HEK293 (cell line): ENCODE measurements around the gene ZRANB1.

Experiments used
- GFI1B ChIP-seq: fragments of 450-650 bp; formaldehyde crosslinking; IDR thresholded peaks from 2 replicates; pipeline ENCODE4 v1.5.1; 2016; ENCODE audit warnings: missing biosample characterization, missing genetic modification characterization
- HOXA7 ChIP-seq: sonication (generic); formaldehyde crosslinking; IDR thresholded peaks from 2 replicates; pipeline ENCODE4 v1.8.1; 2022; ENCODE audit warnings: missing genetic modification reagents, borderline replicate concordance
- HOXC10 ChIP-seq: sonication (generic); formaldehyde crosslinking; IDR thresholded peaks from 2 replicates; pipeline ENCODE4 v1.8.1; 2023; ENCODE audit warnings: mild to moderate bottlenecking, missing genetic modification reagents
- KLF9 ChIP-seq: fragments of 450-650 bp; formaldehyde crosslinking; IDR thresholded peaks from 2 replicates; pipeline ENCODE4 v1.5.1; 2016; ENCODE audit warnings: missing biosample characterization, missing genetic modification characterization, low read depth
- OVOL3 ChIP-seq: fragments of 450-650 bp; formaldehyde crosslinking; IDR thresholded peaks from 2 replicates; pipeline ENCODE4 v1.5.1; 2016; ENCODE audit warnings: missing biosample characterization, missing genetic modification characterization
- PATZ1 ChIP-seq: fragments of 450-650 bp; formaldehyde crosslinking; IDR thresholded peaks from 2 replicates; pipeline ENCODE4 v1.5.1; 2016; ENCODE audit warnings: missing biosample characterization, missing genetic modification characterization
- PRDM2 ChIP-seq: fragments of 450-650 bp; formaldehyde crosslinking; IDR thresholded peaks from 2 replicates; pipeline ENCODE4 v1.5.1; 2016; ENCODE audit warnings: missing biosample characterization, missing genetic modification characterization, borderline replicate concordance
- SP2 ChIP-seq: fragments of 450-650 bp; formaldehyde crosslinking; IDR thresholded peaks from 2 replicates; pipeline ENCODE4 v1.5.1; 2016; ENCODE audit warnings: missing biosample characterization, missing genetic modification characterization
- TCF7L2 ChIP-seq: IDR thresholded peaks from 2 replicates; pipeline ENCODE4 v1.6.1; 2011; ENCODE audit warnings: low read depth, mild to moderate bottlenecking, inconsistent platforms, low read length, moderate library complexity, borderline replicate concordance
- ZBTB17 ChIP-seq: fragments of 450-650 bp; formaldehyde crosslinking; IDR thresholded peaks from 2 replicates; pipeline ENCODE4 v1.5.1; 2016; ENCODE audit warnings: missing biosample characterization, missing genetic modification characterization
- ZBTB20 ChIP-seq: fragments of 450-650 bp; formaldehyde crosslinking; IDR thresholded peaks from 2 replicates; pipeline ENCODE4 v1.5.1; 2016; ENCODE audit warnings: missing biosample characterization, missing genetic modification characterization
- ZBTB6 ChIP-seq: fragments of 450-650 bp; formaldehyde crosslinking; IDR thresholded peaks from 2 replicates; pipeline ENCODE4 v1.5.1; 2017; ENCODE audit warnings: missing biosample characterization, missing genetic modification characterization
- ZFHX2 ChIP-seq: fragments of 450-650 bp; formaldehyde crosslinking; conservative IDR thresholded peaks from 2 replicates; pipeline ENCODE4 v1.5.1; 2016; ENCODE audit warnings: missing biosample characterization, missing genetic modification characterization
- ZFP69B ChIP-seq: fragments of 450-650 bp; formaldehyde crosslinking; IDR thresholded peaks from 2 replicates; pipeline ENCODE4 v1.5.1; 2016; ENCODE audit warnings: missing biosample characterization, missing genetic modification characterization
- ZNF10 ChIP-seq: fragments of 450-650 bp; formaldehyde crosslinking; IDR thresholded peaks from 2 replicates; pipeline ENCODE4 v1.5.1; 2017; ENCODE audit warnings: missing biosample characterization, missing genetic modification characterization
- ZNF248 ChIP-seq: fragments of 450-650 bp; formaldehyde crosslinking; IDR thresholded peaks from 2 replicates; pipeline ENCODE4 v1.5.1; 2017; ENCODE audit warnings: missing biosample characterization, missing genetic modification characterization
- ZNF518A ChIP-seq: fragments of 450-650 bp; formaldehyde crosslinking; conservative IDR thresholded peaks from 2 replicates; pipeline ENCODE4 v1.5.1; 2016; ENCODE audit warnings: low read depth, missing biosample characterization, missing genetic modification characterization
- ZNF555 ChIP-seq: fragments of 450-650 bp; formaldehyde crosslinking; conservative IDR thresholded peaks from 2 replicates; pipeline ENCODE4 v1.5.1; 2017; ENCODE audit warnings: missing biosample characterization, mild to moderate bottlenecking, missing genetic modification characterization, inconsistent platforms
- ZNF600 ChIP-seq: fragments of 450-650 bp; formaldehyde crosslinking; IDR thresholded peaks from 2 replicates; pipeline ENCODE4 v1.5.1; 2016; ENCODE audit warnings: missing biosample characterization, missing genetic modification characterization
- ZNF639 ChIP-seq: fragments of 450-650 bp; formaldehyde crosslinking; IDR thresholded peaks from 2 replicates; pipeline ENCODE4 v1.5.1; 2016; ENCODE audit warnings: missing biosample characterization, missing genetic modification characterization
- ZNF76 ChIP-seq: fragments of 450-650 bp; formaldehyde crosslinking; IDR thresholded peaks from 2 replicates; pipeline ENCODE4; 2016; ENCODE audit warnings: low read depth, missing biosample characterization, missing genetic modification characterization, borderline replicate concordance
- ZNF768 ChIP-seq: fragments of 450-650 bp; formaldehyde crosslinking; IDR thresholded peaks from 2 replicates; pipeline ENCODE4 v1.5.1; 2018; ENCODE audit warnings: missing biosample characterization, mild to moderate bottlenecking, missing genetic modification characterization
- ZNF776 ChIP-seq: fragments of 450-650 bp; formaldehyde crosslinking; IDR thresholded peaks from 2 replicates; pipeline ENCODE4 v1.5.0; 2017; ENCODE audit warnings: missing biosample characterization, missing genetic modification characterization, borderline replicate concordance

The ZRANB1 gene

GRCh38 chr10:124916585-124917427, 25.1 kb upstream of the ZRANB1 start (continued):
- TF ChIP-seq GFI1B, result no peak; the same call in 1 of the 2 replicates
- 0 out of 2 replicates have a peak, but pooled peaks have one; percentile 33 for TF ChIP-seq ZFP69B (tag by site-specific recombination)
- TF ChIP-seq PATZ1 (tag by site-specific recombination), result peak; percentile 63
- TF ChIP-seq ZBTB17 (tag by site-specific recombination), result peak; percentile 69; the same call in 1 of the 2 replicates
- TF ChIP-seq ZNF768 (tag by site-specific recombination), result no peak
- peak; percentile 51; the same call in 1 of the 2 replicates for TF ChIP-seq ZNF600 (tag by site-specific recombination)
- peak; percentile 66; the same call in 1 of the 2 replicates for TF ChIP-seq ZNF76 (tag by site-specific recombination)
- TF ChIP-seq HOXA7 (CRISPR knock-in tag), result no peak
- peak; percentile 38; the same call in 1 of the 2 replicates for TF ChIP-seq ZBTB6 (tag by site-specific recombination)
- TF ChIP-seq ZFHX2 (tag by site-specific recombination), result peak; percentile 65
- TF ChIP-seq ZNF10 (tag by site-specific recombination), result no peak
- TF ChIP-seq KLF9 (tag by site-specific recombination), result peak; percentile 45; the same call in 1 of the 2 replicates
- no peak for TF ChIP-seq ZNF776 (tag by site-specific recombination)
- no peak for TF ChIP-seq PRDM2 (tag by site-specific recombination)
- no peak for TF ChIP-seq TCF7L2
- TF ChIP-seq ZBTB20, result peak; percentile 38; the same call in 1 of the 2 replicates
- no peak for TF ChIP-seq ZNF555 (tag by site-specific recombination)
- no peak for TF ChIP-seq ZNF639
- TF ChIP-seq OVOL3 (tag by site-specific recombination), result no peak
- no peak for TF ChIP-seq ZNF248 (tag by site-specific recombination)
- TF ChIP-seq ZNF518A (tag by site-specific recombination), result no peak
- TF ChIP-seq HOXC10 (CRISPR knock-in tag), result no peak
- TF ChIP-seq SP2 (tag by site-specific recombination), result peak; percentile 80
